NB4 (cell line): ENCODE measurements around the gene CSF1.

Experiments
- DNase-seq: peaks from one replicate; pipeline ENCODE4 v3.0.0; 2010; ENCODE audit warnings: low read depth
- H3K4me3 ChIP-seq: one replicate; pipeline ENCODE4 v1.5.1; 2011; ENCODE audit warnings: mild to moderate bottlenecking, low read depth, low read length, moderate library complexity
- CTCF ChIP-seq: IDR thresholded peaks from one replicate; pipeline ENCODE4 v1.5.1; 2012; ENCODE audit warnings: low read depth, low read length
- MAX ChIP-seq: IDR thresholded peaks from 2 replicates; pipeline ENCODE4 v1.6.1; 2011; ENCODE audit warnings: low read depth, low read length
- MYC ChIP-seq: IDR thresholded peaks from 2 replicates; pipeline ENCODE4 v1.6.1; 2011; ENCODE audit warnings: low read depth, low read length
- POLR2A ChIP-seq: IDR thresholded peaks from 2 replicates; pipeline ENCODE4 v1.6.1; 2011; ENCODE audit warnings: mild to moderate bottlenecking; ENCODE audit not compliant: insufficient read length; ENCODE audit errors: extremely low read depth

CSF1 gene

DNA sequence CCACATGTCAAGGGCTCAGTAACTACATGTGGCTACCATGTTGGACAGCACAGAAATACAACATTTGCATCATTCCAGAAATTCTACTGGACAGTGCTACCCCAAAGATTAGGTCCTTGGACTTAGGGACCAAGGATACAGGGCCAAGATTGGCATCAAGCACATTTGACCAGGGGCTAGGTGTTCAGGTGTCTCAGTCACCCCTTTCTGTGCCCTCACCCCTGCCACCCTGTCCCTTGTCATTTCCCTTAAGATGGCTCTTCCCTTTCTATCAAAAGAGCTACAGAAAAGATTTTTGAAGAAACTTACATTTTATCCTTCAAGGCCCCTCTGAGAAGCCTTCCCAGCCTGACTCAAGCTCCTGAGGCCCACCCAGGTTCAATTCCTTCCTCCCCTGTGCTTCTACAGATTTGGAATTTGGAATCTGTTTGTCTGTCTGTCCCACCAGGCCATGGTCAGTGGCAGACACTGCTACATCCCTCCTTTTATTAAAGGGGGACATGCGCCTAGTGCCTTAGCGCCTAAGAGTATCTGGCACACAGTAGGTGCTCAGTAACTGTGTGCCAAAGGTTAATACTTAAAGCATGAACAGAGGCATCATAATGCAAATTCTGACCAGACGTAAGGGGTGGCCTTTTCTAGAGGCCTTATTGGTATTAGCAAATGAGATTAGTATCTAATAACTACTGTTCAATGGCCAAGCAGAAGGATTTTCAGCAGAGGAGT lies 21.4 kb downstream of the CSF1 start:
- TF ChIP-seq MAX (no peak), CTCF (no peak), POLR2A (no peak), MYC (no peak)
- no peak for DNase-seq

GRCh38 chr1:109932679-109933078 lies 22.0 kb downstream of the CSF1 start:
- H3K4me3 ChIP-seq = no peak overlapping the region
- TF ChIP-seq MYC (no peak), CTCF (no peak), POLR2A (no peak), MAX (no peak)
- DNase-seq = no peak

More for the DNA sequence above, 21.4 kb downstream of the CSF1 start:
- H3K4me3 ChIP-seq = no peak overlapping the region

DNA sequence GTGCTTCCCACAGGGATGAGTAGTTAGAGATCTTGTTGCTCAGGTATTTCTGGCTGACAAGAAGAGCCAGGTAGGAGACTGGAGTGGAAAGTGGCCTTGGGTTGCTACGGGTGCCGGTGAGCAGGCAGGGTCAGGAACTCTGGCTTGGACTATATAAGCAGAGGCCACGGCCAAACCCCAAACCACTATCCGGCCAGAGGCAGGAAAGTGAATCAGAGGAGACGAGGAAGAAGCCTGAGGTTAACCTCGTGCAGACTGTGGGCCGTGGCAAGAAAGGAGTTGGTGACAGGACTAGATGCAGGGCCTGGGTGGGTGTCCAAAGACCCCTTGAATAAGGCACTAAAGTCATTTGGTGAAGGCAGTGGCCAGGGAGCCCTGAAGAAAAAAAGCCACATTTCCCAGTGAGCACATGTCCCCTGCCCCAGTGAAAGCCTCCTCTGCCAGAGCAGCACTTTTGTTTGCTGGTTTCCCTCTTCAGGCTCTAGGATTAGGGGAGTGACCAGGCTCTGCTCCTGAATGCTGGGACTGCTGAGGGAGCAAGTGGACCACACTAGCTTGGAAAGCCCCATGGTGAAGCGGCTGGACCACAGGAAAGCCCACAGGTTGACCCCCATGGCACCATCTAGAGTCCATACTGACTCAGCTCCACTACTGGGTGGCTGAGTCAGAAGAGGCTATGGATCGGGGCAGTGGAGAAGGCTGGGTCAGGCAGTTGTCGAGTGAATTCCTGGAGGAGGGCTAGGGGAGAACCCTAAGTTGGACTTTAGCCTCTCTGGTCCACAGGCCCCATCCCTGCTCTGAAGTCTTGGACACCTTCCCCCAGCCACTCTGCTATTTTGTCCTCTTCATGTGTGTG lies 23.4 kb downstream of the CSF1 start:
- DNase-seq = peak; percentile 63
- no peak for TF ChIP-seq POLR2A
- no peak for TF ChIP-seq MAX
- TF ChIP-seq MYC = no peak
- no peak for TF ChIP-seq CTCF
- no peak overlapping the region for H3K4me3 ChIP-seq

GRCh38 chr1:109935451-109935900 lies 24.8 kb downstream of the CSF1 start:
- no peak for DNase-seq
- TF ChIP-seq MAX (no peak), MYC (no peak), CTCF (no peak), POLR2A (no peak)
- H3K4me3 ChIP-seq = no peak overlapping the region

- no peak for TF ChIP-seq MYC
- TF ChIP-seq MAX = no peak
- no peak for TF ChIP-seq CTCF
- no peak for TF ChIP-seq POLR2A
- DNase-seq = no peak
- H3K4me3 ChIP-seq = no peak overlapping the region
These were observed 27.1 kb downstream of the CSF1 start for GRCh38 chr1:109937738-109938137.
